HFF-Myc (cell line): ENCODE measurements around the gene ROBO1.
A peak's percentile ranks its signal among the peaks of the same experiment; 100 is the strongest.

Experiments
- DNase-seq: peaks from one replicate; pipeline ENCODE4 v3.0.0-alpha.2; 2011; ENCODE audit warnings: low read depth; ENCODE audit errors: extremely low read depth
- H3K4me3 ChIP-seq: replicated peaks from 2 replicates; pipeline ENCODE4 v1.5.1; 2011; ENCODE audit warnings: low read depth, mild to moderate bottlenecking, control low read depth, low read length
- TF ChIP-seq, protein P1 (sequence below): IDR thresholded peaks from 2 replicates; pipeline ENCODE4 v1.5.1; 2012; ENCODE audit warnings: mild to moderate bottlenecking, low read depth, low read length, control low read depth; ENCODE audit errors: missing control alignments

Gene ROBO1

DNA sequence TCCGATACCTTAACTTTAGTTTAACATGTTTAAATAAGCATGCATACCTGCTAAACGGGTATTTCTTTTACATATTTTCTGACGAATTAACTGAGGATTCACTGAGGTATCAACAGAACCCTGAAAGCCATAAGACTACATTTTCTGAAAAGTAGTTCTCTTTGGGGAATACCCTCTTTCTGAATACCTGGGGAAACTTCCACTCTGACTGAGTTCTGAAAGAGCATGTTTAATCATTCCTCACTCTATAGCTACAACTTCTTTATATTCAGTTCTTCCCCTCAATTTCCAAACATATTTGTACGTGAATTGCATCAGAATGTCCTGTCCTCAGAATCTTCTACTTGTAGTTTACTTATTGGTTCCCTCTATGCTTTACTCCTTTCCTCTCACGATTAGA, 403.0 kb downstream of the ROBO1 start:
- TF ChIP-seq, protein P1, sequence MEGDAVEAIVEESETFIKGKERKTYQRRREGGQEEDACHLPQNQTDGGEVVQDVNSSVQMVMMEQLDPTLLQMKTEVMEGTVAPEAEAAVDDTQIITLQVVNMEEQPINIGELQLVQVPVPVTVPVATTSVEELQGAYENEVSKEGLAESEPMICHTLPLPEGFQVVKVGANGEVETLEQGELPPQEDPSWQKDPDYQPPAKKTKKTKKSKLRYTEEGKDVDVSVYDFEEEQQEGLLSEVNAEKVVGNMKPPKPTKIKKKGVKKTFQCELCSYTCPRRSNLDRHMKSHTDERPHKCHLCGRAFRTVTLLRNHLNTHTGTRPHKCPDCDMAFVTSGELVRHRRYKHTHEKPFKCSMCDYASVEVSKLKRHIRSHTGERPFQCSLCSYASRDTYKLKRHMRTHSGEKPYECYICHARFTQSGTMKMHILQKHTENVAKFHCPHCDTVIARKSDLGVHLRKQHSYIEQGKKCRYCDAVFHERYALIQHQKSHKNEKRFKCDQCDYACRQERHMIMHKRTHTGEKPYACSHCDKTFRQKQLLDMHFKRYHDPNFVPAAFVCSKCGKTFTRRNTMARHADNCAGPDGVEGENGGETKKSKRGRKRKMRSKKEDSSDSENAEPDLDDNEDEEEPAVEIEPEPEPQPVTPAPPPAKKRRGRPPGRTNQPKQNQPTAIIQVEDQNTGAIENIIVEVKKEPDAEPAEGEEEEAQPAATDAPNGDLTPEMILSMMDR: no peak
- H3K4me3 ChIP-seq: no peak overlapping the region
- DNase-seq: no peak

DNA sequence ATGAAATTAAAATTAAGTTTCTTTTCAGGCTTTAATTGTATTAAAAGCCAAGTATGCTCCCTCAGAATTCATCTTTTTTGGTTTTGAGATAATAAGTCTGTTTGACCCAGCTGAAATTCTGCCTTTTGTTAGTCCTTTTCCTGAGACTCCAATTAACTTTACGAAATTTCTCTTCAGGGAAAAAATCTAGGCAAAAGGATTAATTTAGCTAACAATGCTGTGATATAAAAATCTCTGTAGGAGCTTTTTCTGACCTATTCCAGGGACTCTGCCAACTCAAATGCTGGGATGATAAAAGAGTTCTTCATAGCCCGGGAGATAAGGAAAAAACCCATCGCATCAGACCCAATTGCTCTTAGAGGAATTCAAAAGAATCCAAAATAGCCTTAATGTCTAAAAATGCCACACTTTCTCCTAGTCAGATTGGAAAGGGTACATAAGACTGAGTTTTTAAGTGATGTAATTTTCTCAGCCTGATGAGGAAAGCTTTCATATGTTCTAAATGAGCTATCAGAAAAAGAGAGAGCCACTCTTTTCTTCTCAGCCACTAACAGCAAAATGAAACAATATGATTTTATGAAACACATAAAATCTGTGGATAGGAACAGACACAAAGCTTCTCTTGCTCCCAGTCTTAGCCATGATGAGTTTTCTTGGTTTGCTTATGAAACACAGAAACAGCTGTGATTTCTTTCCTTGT, 405.1 kb downstream of the ROBO1 start:
- no peak overlapping the region for H3K4me3 ChIP-seq
- TF ChIP-seq, protein P1: no peak
- DNase-seq: no peak

DNA sequence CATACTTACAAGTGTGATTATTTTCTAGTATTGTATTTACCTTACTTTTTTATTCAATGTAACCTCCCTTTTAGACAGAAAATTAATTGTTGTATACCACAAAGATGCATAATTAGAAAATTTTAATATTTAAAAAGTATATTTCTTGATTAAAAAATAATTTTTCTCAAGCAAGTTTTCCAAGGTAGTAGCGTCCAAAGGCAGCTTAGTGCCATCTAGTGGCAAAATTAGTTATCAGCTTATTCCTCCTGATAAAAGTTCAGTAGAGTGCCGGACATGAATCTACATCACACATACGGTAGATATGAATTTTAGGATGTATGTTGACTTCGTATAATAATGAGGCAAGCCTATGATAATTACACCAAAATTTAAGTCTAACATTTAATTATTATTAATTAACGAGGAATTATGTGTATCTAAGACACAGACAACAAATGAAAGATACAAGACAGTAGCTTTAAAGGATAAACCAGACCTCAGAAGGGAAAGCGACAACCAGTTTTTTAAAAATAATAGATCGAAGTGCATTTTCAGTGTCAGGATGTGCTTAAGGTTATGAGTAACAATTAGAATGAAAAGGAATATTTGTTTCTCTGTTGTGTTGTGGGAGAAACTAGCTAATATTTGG, 405.9 kb downstream of the ROBO1 start:
- peak; percentile 29 for DNase-seq
- TF ChIP-seq, protein P1: peak; percentile 60
- no peak overlapping the region for H3K4me3 ChIP-seq

DNA sequence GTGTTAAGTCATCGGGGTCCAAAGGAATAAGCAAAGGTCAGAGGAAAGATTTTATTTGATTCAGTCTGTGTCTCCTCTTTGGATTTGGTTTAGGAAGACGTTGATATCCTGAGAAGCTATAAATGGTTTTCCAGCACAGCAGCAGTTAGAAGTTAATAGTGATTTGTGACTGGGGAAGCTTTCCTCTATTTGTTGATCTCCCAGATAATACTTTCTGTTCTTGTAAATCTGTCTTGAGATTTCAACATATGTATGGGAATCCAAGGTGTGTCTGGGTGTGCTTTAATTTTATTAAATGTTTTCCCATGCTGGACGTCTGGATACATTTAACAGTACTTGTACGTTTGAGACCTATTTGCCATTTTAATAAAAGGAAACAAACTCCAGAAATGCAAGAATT, 409.5 kb downstream of the ROBO1 start:
- no peak for DNase-seq
- TF ChIP-seq, protein P1: no peak
- H3K4me3 ChIP-seq: no peak overlapping the region

DNA sequence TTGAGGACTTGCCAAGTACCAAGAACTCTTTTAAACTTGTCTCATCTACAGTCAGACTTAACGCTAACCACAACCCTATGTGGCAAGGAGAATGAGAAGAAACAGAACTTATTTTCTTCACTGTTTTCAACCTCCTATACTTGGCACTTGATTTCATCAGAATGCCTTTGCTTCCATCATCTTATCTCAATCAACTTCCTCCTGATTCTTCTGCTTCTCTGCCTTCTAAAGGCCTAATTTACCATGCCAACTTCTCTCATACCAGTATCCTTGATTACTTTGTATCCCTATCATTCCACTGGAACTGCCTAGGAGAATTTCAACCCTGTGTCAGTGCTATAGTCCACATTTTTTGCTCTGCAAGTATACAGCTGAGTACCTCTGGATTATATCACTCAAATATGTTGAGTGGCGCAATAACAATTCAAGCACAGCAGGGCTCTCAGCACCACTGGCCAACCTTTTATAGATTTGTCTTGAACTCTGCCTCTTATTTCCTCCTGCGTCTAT, 413.6 kb downstream of the ROBO1 start:
- no peak overlapping the region for H3K4me3 ChIP-seq
- TF ChIP-seq, protein P1: no peak
- no peak for DNase-seq

DNA sequence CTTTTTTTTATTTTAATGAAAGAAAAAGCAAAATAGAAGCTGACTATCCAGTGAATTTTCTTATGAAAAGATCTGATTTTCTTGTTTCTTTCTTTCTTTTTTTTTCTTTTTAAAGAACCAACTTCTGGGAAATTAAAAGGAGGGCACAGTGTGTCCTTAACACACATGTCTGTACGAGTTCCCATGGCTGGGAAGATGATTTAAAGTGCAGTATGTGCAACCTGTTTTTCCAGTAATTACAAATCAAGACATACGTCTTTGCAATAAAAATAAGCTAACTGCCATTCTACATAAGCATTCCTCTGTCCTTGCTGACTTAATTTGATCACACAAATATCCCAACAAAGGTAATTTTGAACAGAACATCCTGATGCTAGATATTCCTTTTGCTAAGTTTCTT, 416.1 kb downstream of the ROBO1 start:
- no peak for DNase-seq
- H3K4me3 ChIP-seq: no peak overlapping the region
- TF ChIP-seq, protein P1: no peak
